ENCODE data around the gene FXYD5. TPM values are rescaled to one million over a fixed set of nuclear protein-coding genes. Genes with fewer than 3 reads are reported as not detected.
"Not testable (repeated sequence)": the region's sequence is repeated elsewhere in the genome, so short reads cannot be mapped to it uniquely, and the experiment has no call there.

FXYD5 gene
- total RNA-seq, 1 experiment from 2014 or later, result 12.7 TPM

GRCh38 chr19:35128398-35129057, 26.0 kb upstream of the FXYD5 start:
- BruUV-seq (replicated peaks), result no TSS peak
- intact Hi-C loops (cut with micrococcal nuclease; ENCODE audit: unreplicated experiment), result no loop called here
- H3K9me3 ChIP-seq (ENCODE audit: low read depth, low read length, poor library complexity, severe bottlenecking), result no peaks in the 10 kb centered on the region

DNA sequence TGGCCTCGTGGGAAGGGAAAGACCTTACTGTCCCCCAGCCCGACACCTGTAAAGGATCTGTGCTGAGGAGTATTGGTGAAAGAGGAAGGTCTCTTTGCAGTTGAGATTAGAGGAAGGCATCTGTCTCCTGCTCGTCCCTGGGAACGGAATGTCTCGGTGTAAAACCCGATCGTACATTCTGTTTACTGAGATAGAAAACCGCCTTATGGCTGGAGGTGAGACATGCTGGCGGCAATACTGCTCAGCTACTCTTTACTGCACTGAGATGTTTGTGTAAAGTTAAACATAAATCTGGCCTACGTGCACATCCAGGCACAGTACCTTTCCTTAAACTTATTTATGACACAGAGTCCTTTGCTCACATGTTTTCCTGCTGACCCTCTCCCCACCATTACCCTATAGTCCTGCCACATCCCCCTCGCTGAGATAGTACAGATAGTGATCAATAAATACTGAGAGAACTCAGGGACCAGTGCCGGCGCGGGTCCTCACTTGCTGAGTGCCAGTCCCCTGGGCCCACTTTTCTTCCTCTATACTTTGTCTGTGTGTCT, 24.7 kb upstream of the FXYD5 start:
- BruUV-seq (replicated peaks); H3K4me3 ChIP-seq (ENCODE audit: low read depth, low read length, poor library complexity, severe bottlenecking); CTCF ChIA-PET; H3K27ac ChIP-seq (ENCODE audit: low read depth, low read length, poor library complexity, severe bottlenecking); DNase-seq (ENCODE audit: low spot score); H3K27me3 ChIP-seq (replicated peaks; ENCODE audit: insufficient read depth, low read depth, low read length, poor library complexity); POLR2A ChIA-PET (ENCODE audit: low non-redundant PET); intact Hi-C loops (cut with micrococcal nuclease; ENCODE audit: unreplicated experiment); H3K36me3 ChIP-seq (ENCODE audit: insufficient read depth, low read length, poor library complexity, severe bottlenecking); H3K4me1 ChIP-seq (ENCODE audit: insufficient read depth, low read length, poor library complexity, severe bottlenecking); H3K9me3 ChIP-seq (ENCODE audit: low read depth, low read length, poor library complexity, severe bottlenecking): not testable (repeated sequence)

More at GRCh38 chr19:35128398-35129057, 26.0 kb upstream of the FXYD5 start:
- Histone ChIP-seq H3K4me1 (ENCODE audit: insufficient read depth, low read length, poor library complexity, severe bottlenecking) (peaks cover 11% of the 10 kb centered on the region), H3K4me3 (ENCODE audit: low read depth, low read length, poor library complexity, severe bottlenecking) (no peak overlapping the region), H3K27me3 (replicated peaks; ENCODE audit: insufficient read depth, low read depth, low read length, poor library complexity) (no peaks in the 10 kb centered on the region), H3K27ac (ENCODE audit: low read depth, low read length, poor library complexity, severe bottlenecking) (no peak overlapping the region), H3K36me3 (ENCODE audit: insufficient read depth, low read length, poor library complexity, severe bottlenecking) (no peaks in the 10 kb centered on the region)
- DNase-seq (ENCODE audit: low spot score), result no peak
- ChIA-PET POLR2A (ENCODE audit: low non-redundant PET) (no interaction called here), CTCF (no interaction called here)
- TF ChIP-seq, protein P1, sequence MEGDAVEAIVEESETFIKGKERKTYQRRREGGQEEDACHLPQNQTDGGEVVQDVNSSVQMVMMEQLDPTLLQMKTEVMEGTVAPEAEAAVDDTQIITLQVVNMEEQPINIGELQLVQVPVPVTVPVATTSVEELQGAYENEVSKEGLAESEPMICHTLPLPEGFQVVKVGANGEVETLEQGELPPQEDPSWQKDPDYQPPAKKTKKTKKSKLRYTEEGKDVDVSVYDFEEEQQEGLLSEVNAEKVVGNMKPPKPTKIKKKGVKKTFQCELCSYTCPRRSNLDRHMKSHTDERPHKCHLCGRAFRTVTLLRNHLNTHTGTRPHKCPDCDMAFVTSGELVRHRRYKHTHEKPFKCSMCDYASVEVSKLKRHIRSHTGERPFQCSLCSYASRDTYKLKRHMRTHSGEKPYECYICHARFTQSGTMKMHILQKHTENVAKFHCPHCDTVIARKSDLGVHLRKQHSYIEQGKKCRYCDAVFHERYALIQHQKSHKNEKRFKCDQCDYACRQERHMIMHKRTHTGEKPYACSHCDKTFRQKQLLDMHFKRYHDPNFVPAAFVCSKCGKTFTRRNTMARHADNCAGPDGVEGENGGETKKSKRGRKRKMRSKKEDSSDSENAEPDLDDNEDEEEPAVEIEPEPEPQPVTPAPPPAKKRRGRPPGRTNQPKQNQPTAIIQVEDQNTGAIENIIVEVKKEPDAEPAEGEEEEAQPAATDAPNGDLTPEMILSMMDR (conservative IDR thresholded peaks at IDR 0.05; ENCODE audit: low read depth, low read length), result no peak
- TF ChIP-seq EZH2 (IDR thresholded peaks at IDR 0.05; ENCODE audit: borderline replicate concordance, low read depth, low read length, poor library complexity, severe bottlenecking), result no peak

DNA sequence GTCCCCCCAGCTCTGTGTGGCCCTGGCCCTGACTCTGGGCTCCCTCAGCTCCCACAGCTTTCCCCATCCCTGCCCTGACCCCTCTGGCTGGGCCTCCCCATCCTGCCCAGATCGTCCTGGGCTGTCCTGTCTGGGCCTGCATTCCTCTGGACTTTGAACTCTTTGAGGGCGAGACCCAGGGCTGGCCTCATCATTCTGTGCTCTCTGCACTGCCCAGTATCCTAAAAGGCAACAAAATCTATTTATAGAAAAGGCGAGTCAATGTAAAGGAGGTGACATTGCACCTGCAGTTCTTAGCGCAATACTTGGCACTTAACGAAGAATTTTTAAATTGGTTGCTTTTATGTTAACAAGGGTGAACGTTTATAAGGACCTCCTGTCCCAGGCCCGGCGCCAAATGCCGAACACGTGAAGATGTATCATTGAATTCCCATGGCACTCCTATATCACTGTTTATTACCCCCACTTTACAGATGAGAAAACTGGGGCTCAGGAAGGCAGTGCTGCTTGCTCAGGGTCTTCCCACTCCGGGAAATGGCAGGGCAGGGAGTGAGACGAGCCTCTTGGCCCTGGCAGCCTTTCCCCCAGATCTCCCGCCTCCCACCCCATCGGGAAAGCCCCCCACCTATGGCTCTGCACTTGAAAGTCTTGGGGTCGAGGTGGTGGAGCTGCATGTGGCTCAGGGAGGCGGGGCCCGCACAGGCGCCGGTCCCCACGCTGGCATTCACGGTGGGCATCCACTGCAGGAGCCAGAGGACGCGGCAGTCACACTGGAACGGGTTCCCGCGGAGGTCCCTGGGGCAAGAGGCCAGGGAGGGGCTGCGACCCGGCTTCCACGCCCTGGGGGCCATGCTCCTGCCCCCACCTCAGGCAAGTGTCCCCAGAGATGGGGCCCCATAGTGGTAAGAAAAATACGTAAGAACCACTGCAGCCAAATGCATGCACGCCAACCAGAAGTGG, 23.5 kb upstream of the FXYD5 start:
- TF ChIP-seq, protein P1 (conservative IDR thresholded peaks at IDR 0.05; ENCODE audit: low read depth, low read length), result no peak
- TF ChIP-seq EZH2 (IDR thresholded peaks at IDR 0.05; ENCODE audit: borderline replicate concordance, low read depth, low read length, poor library complexity, severe bottlenecking), result no peak
- H3K9me3 ChIP-seq (ENCODE audit: low read depth, low read length, poor library complexity, severe bottlenecking), result no peaks in the 10 kb centered on the region
- no peaks in the 10 kb centered on the region for H3K4me1 ChIP-seq (ENCODE audit: insufficient read depth, low read length, poor library complexity, severe bottlenecking)
- no peaks in the 10 kb centered on the region for H3K27me3 ChIP-seq (replicated peaks; ENCODE audit: insufficient read depth, low read depth, low read length, poor library complexity)
- H3K4me3 ChIP-seq (ENCODE audit: low read depth, low read length, poor library complexity, severe bottlenecking), result no peak overlapping the region
- DNase-seq (ENCODE audit: low spot score), result no peak
- ChIA-PET POLR2A (ENCODE audit: low non-redundant PET) (no interaction called here), CTCF (no interaction called here)
- no peak overlapping the region for H3K27ac ChIP-seq (ENCODE audit: low read depth, low read length, poor library complexity, severe bottlenecking)
- BruUV-seq (replicated peaks), result no TSS peak
- intact Hi-C loops (cut with micrococcal nuclease; ENCODE audit: unreplicated experiment), result no loop called here
- H3K36me3 ChIP-seq (ENCODE audit: insufficient read depth, low read length, poor library complexity, severe bottlenecking), result no peaks in the 10 kb centered on the region

Measured in A673 (cell line).